GM12878 (cell line): ENCODE results near the gene DIAPH2. TPM values are rescaled to one million over a fixed set of nuclear protein-coding genes. Genes with fewer than 3 reads are reported as not detected.

ENCODE experiments used
- ATAC-seq: fragments of 200-7000 bp; cut with Tn5 transposase; 3 replicates; pipeline ENCODE4 v1.9.1; 2020; ENCODE audit warnings: mild to moderate bottlenecking, moderate library complexity
- BruUV-seq: library from RNA; stranded (reverse); fragments of 400-500 nt; replicated peaks from 2 replicates; lab custom pipeline; 2021; lab: Mats Ljungman, UMichigan
- CTCF ChIA-PET: fragments of 300-600 bp; sonication (Branson Sonifier 250); formaldehyde crosslinking; extraction: SDS; loops from one replicate; lab custom pipeline; 2021; ENCODE audit warnings: inconsistent platforms; lab: Yijun Ruan, JAX
- POLR2A ChIA-PET: fragments of 350-600 bp; formaldehyde crosslinking; extraction: SDS; loops from one replicate; lab custom pipeline; 2021; ENCODE audit warnings: inconsistent platforms; lab: Charles Lee
- RAD21 ChIA-PET: fragments of 300-600 bp; sonication (Branson Sonifier 250); formaldehyde crosslinking; loops from one replicate; lab custom pipeline; 2023; ENCODE audit warnings: antibody characterized with exemption; ENCODE audit not compliant: unreplicated experiment; lab: Charles Lee
- SMC1A ChIA-PET: fragments of 300-600 bp; sonication (Branson Sonifier 250); formaldehyde crosslinking; loops from one replicate; lab custom pipeline; 2023; ENCODE audit not compliant: unreplicated experiment, uncharacterized antibody; lab: Charles Lee
- DNase-seq: peaks from one replicate; pipeline ENCODE4 v3.0.0-alpha.2; 2011; ENCODE audit warnings: low read depth, low spot score
- FAIRE-seq: peaks from 3 replicates; lab custom pipeline; 2011; peaks lifted over from hg19 to GRCh38; lab: Jason Lieb, UNC
- H2AFZ ChIP-seq: 2 replicates; pipeline ENCODE4 v1.6.0; 2011; ENCODE audit warnings: low read depth, low read length, control low read depth; ENCODE audit not compliant: control insufficient read depth
- H3K27ac ChIP-seq: 2 replicates; pipeline ENCODE4 v1.5.1; 2011; ENCODE audit warnings: control low read depth; ENCODE audit not compliant: control insufficient read depth, insufficient read depth
- H3K27me3 ChIP-seq, 2 experiments: replicated peaks in 1 of 2; 2 replicates each; pipeline versions ENCODE4 v1.6.0 to v1.6.1; 2011; ENCODE audit warnings: low read length in 1 of 2; ENCODE audit not compliant: control insufficient read depth in 2 of 2, insufficient read depth in 2 of 2
- H3K36me3 ChIP-seq, 2 experiments: 2 replicates each; pipeline ENCODE4 v1.5.1; 2011; ENCODE audit warnings: low read length in 1 of 2; ENCODE audit not compliant: control insufficient read depth in 2 of 2, insufficient read depth in 2 of 2
- H3K4me1 ChIP-seq: 2 replicates; pipeline ENCODE4 v1.6.1; 2011; ENCODE audit warnings: mild to moderate bottlenecking, low read length, moderate library complexity, mixed read lengths; ENCODE audit not compliant: control insufficient read depth, insufficient read depth
- H3K4me2 ChIP-seq: 2 replicates; pipeline ENCODE4 v1.6.0; 2011; ENCODE audit warnings: control low read depth; ENCODE audit not compliant: control insufficient read depth, insufficient read depth
- H3K4me3 ChIP-seq: fragments of 200-600 bp; sonication (generic); 2 replicates; pipeline ENCODE4 v1.5.1; 2016
- H3K79me2 ChIP-seq: 2 replicates; pipeline ENCODE4 v1.6.0; 2011; ENCODE audit warnings: low read length; ENCODE audit not compliant: control insufficient read depth, insufficient read depth
- H3K9ac ChIP-seq: 2 replicates; pipeline ENCODE4 v1.8.0; 2011; ENCODE audit warnings: low read length, control low read depth, mixed read lengths; ENCODE audit not compliant: control insufficient read depth, insufficient read depth
- H3K9me3 ChIP-seq: replicated peaks from 3 replicates; pipeline ENCODE4 v1.5.1; 2011; ENCODE audit warnings: mild to moderate bottlenecking, low read length; ENCODE audit not compliant: control insufficient read depth, insufficient read depth
- H4K20me1 ChIP-seq: 2 replicates; pipeline ENCODE4 v1.6.0; 2011; ENCODE audit not compliant: control insufficient read depth, insufficient read depth
- ESRRA ChIP-seq: IDR thresholded peaks from 2 replicates; pipeline ENCODE4 v1.6.1; 2012; ENCODE audit warnings: mild to moderate bottlenecking, low read length, improper control_type of control experiment
- JUND ChIP-seq: IDR thresholded peaks from 2 replicates; pipeline ENCODE4 v1.6.1; 2012; ENCODE audit warnings: low read depth, mild to moderate bottlenecking, low read length, improper control_type of control experiment, moderate library complexity
- MEF2B ChIP-seq: fragments of 450-650 bp; IDR thresholded peaks from 2 replicates; pipeline ENCODE4 v1.6.1; 2018; ENCODE audit warnings: mild to moderate bottlenecking, moderate library complexity; ENCODE audit not compliant: partially characterized antibody, poor library complexity, severe bottlenecking
- MYC ChIP-seq: IDR thresholded peaks from 2 replicates; pipeline ENCODE4 v1.6.1; 2011; ENCODE audit warnings: mild to moderate bottlenecking, low read length, moderate library complexity, inconsistent platforms; ENCODE audit not compliant: insufficient read depth, insufficient replicate concordance, insufficient read length, severe bottlenecking
- NR2C1 ChIP-seq: fragments of 450-650 bp; IDR thresholded peaks from 2 replicates; pipeline ENCODE4 v1.6.1; 2017; ENCODE audit warnings: antibody characterized with exemption, mild to moderate bottlenecking, moderate library complexity
- SRF ChIP-seq, 2 experiments: IDR thresholded peaks; 2 replicates each; pipeline ENCODE4 v1.6.1; 2011; ENCODE audit warnings: low read depth in 2 of 2, low read length in 2 of 2, mild to moderate bottlenecking in 1 of 2, moderate library complexity in 1 of 2
- TCF12 ChIP-seq: IDR thresholded peaks from 2 replicates; pipeline ENCODE4 v1.6.1; 2011; ENCODE audit warnings: low read depth, mild to moderate bottlenecking, low read length
- ZNF384 ChIP-seq: IDR thresholded peaks from 2 replicates; pipeline ENCODE4 v1.6.1; 2012; ENCODE audit warnings: low read depth, mild to moderate bottlenecking, low read length, improper control_type of control experiment, borderline replicate concordance
- WGBS: methylation state at CpG from one replicate; pipeline ENCODE4 v1.1.6; 2016; ENCODE audit warnings: low lambda C conversion rate; ENCODE audit not compliant: insufficient replicate concordance, insufficient coverage; ENCODE audit errors: missing lambda C conversion rate; 5-methylcytosine and 5-hydroxymethylcytosine counted together
- in situ Hi-C: fragments of 300-500 bp; cut with MboI; formaldehyde crosslinking; loops from 9 replicates; pipeline ENCODE4 v1.14.3; 2018; ENCODE audit warnings: mixed read lengths
- intact Hi-C: fragments of 100-400 bp; cut with micrococcal nuclease; formaldehyde crosslinking; loops from one replicate; pipeline ENCODE4 v1.14.2; 2022; ENCODE audit not compliant: unreplicated experiment
- polyA plus RNA-seq, 11 experiments: library from polyadenylated mRNA; depleted of rRNA in 4 of 11; unstranded in 6 of 11; stranded (reverse) in 5 of 11; fragments of >200 nt; fragmentation: Nextera tagmentation in 4 of 11; fragmentation: Illumina TruSeq in 1 of 11; extraction: Ambion mirVana in 4 of 11; extraction: Trizol in 1 of 11; gene quantifications; 1 replicate in 1 of 11; 2 replicates in 10 of 11; pipeline versions ENCODE4 v1.2.1 to v1.2.3, GENCODE V29; 2011 to 2016; ENCODE audit warnings: inconsistent platforms in 2 of 11, missing spikeins in 2 of 11, low read depth in 1 of 11
- total RNA-seq, 4 experiments: library from RNA; depleted of rRNA in 3 of 4; stranded (reverse); fragments of >200 nt in 3 of 4; fragmentation: Illumina TruSeq in 1 of 4; extraction: Trizol in 1 of 4; gene quantifications; 2 replicates each; pipeline versions ENCODE4 v1.2.1 to v1.2.3, GENCODE V29; 2013 to 2021
- TF ChIP-seq, protein P1 (sequence below): fragments of 450-650 bp; formaldehyde crosslinking; IDR thresholded peaks from 2 replicates; pipeline ENCODE4 v1.4.0; 2022; ENCODE audit warnings: mild to moderate bottlenecking, moderate library complexity
- TF ChIP-seq, protein P2 (sequence below): fragments of 450-650 bp; IDR thresholded peaks from 2 replicates; pipeline ENCODE4 v1.6.1; 2017; ENCODE audit warnings: mild to moderate bottlenecking, low read depth, inconsistent platforms; ENCODE audit not compliant: poor library complexity, severe bottlenecking

DIAPH2 gene
- total and polyA plus RNA-seq, 10 of the 15 experiments (the other 5 are each of a cell fraction or from before 2014, with no cell fraction given) = 2.2 to 16.6 (median 8.8) TPM

DNA sequence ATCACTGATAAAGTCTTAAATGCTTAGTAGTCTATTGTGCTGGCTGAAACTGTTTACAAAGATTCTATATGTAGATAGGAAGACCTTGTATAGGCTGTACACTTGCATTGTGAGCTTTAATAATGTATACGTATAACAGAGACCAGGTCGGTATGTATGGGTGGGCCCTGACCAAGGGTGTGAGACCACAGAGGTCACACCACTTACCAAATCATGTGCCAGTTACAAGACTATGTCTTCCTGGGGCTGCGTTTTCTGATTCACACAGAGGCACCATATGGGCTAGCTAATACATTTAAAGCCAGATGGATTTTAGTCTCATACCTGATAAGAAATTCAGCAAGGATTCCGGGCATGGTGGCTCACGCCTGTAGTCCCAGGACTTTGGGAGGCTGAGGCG, 8.8 kb downstream of the DIAPH2 start:
- DNase-seq = no peak
- no peak for TF ChIP-seq NR2C1
- no peak for TF ChIP-seq JUND
- no peak for TF ChIP-seq MEF2B
- no peak for TF ChIP-seq ZNF384
- no peak for TF ChIP-seq ESRRA
- TF ChIP-seq TCF12 = no peak
- no peak for TF ChIP-seq SRF (IDR thresholded peaks at IDR 0.05; ENCODE audit: low read depth in 2 of 2, low read length in 2 of 2)
- TF ChIP-seq, protein P1, sequence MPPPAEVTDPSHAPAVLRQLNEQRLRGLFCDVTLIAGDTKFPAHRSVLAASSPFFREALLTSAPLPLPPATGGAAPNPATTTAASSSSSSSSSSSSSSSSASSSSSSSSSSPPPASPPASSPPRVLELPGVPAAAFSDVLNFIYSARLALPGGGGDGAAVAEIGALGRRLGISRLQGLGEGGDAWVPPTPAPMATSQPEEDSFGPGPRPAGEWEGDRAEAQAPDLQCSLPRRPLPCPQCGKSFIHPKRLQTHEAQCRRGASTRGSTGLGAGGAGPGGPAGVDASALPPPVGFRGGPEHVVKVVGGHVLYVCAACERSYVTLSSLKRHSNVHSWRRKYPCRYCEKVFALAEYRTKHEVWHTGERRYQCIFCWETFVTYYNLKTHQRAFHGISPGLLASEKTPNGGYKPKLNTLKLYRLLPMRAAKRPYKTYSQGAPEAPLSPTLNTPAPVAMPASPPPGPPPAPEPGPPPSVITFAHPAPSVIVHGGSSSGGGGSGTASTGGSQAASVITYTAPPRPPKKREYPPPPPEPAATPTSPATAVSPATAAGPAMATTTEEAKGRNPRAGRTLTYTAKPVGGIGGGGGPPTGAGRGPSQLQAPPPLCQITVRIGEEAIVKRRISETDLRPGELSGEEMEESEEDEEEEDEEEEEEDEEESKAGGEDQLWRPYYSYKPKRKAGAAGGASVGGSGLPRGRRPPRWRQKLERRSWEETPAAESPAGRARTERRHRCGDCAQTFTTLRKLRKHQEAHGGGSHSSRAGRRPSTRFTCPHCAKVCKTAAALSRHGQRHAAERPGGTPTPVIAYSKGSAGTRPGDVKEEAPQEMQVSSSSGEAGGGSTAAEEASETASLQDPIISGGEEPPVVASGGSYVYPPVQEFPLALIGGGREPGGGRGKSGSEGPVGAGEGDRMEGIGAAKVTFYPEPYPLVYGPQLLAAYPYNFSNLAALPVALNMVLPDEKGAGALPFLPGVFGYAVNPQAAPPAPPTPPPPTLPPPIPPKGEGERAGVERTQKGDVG (CRISPR knock-in tag) = no peak
- TF ChIP-seq, protein P2, sequence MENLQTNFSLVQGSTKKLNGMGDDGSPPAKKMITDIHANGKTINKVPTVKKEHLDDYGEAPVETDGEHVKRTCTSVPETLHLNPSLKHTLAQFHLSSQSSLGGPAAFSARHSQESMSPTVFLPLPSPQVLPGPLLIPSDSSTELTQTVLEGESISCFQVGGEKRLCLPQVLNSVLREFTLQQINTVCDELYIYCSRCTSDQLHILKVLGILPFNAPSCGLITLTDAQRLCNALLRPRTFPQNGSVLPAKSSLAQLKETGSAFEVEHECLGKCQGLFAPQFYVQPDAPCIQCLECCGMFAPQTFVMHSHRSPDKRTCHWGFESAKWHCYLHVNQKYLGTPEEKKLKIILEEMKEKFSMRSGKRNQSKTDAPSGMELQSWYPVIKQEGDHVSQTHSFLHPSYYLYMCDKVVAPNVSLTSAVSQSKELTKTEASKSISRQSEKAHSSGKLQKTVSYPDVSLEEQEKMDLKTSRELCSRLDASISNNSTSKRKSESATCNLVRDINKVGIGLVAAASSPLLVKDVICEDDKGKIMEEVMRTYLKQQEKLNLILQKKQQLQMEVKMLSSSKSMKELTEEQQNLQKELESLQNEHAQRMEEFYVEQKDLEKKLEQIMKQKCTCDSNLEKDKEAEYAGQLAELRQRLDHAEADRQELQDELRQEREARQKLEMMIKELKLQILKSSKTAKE = no peak
- TF ChIP-seq MYC = no peak
- POLR2A ChIA-PET = no interaction called here
- CTCF ChIA-PET = interaction anchor here (0.6 kb wide), 1 partner anchor 1042 kb away, joined by 4 read pairs; no protein-coding TSS in a partner anchor
- Histone ChIP-seq H3K4me1 (no peaks in the 10 kb centered on the region), H3K36me3 (no peaks in the 10 kb centered on the region), H3K4me3 (no peak overlapping the region), H3K4me2 (no peak overlapping the region), H3K79me2 (no peaks in the 10 kb centered on the region; the same call in 1 of the 2 replicates), H4K20me1 (no peaks in the 10 kb centered on the region), H3K9ac (no peak overlapping the region), H2AFZ (no peak overlapping the region), H3K27ac (no peak overlapping the region), H3K9me3 (no peaks in the 10 kb centered on the region), H3K27me3 (no peaks in the 10 kb centered on the region)
- RAD21 ChIA-PET = no interaction called here
- no peak for FAIRE-seq
- in situ Hi-C loops = no loop called here
- no TSS peak for BruUV-seq
- no peak for ATAC-seq
- SMC1A ChIA-PET = interaction anchor here (0.6 to 0.7 kb wide), 2 partner anchors 131 to 252 kb away, joined by 3 read pairs; no protein-coding TSS in a partner anchor
- intact Hi-C loops = no loop called here
- 51% methylated on average over 6 of the region's 6 CpGs for WGBS
